NCI-H1694 treated with DMSO at 0.1 percent for 48 hours (cell line): Measurements from ENCODE around the gene APBB3.

Experiments used
- DNase-seq: peaks from one replicate; lab custom pipeline; 2025; lab: John Stamatoyannopoulos, UW

Gene APBB3

GRCh38 chr5:140553657-140554056 lies 10.7 kb downstream of the APBB3 start:
- DNase-seq, result no peak

- no peak for DNase-seq
Measured at GRCh38 chr5:140551872-140552271, 12.5 kb downstream of the APBB3 start.

- DNase-seq, result no peak
Measured at GRCh38 chr5:140550147-140551079, 14.0 kb downstream of the APBB3 start.

GRCh38 chr5:140549237-140550144 lies 14.9 kb downstream of the APBB3 start:
- DNase-seq, result peak; percentile 3

- no peak for DNase-seq
Measured at GRCh38 chr5:140548791-140549190, 15.6 kb downstream of the APBB3 start.

GRCh38 chr5:140548300-140548688 lies 16.1 kb downstream of the APBB3 start:
- no peak for DNase-seq

GRCh38 chr5:140547508-140548299 lies 16.7 kb downstream of the APBB3 start, which contains the start of gene EIF4EBP3:
Gene EIF4EBP3 (plus strand): TSS chr5:140547662. CDS start chr5:140547738, 76 bp downstream.
- peak; percentile 42 for DNase-seq

- DNase-seq, result no peak
Measured at GRCh38 chr5:140546851-140547507, 17.4 kb downstream of the APBB3 start.

GRCh38 chr5:140545606-140546005 lies 18.8 kb downstream of the APBB3 start:
- DNase-seq, result no peak

GRCh38 chr5:140544986-140545385 lies 19.4 kb downstream of the APBB3 start:
- no peak for DNase-seq

GRCh38 chr5:140542972-140543371 lies 21.4 kb downstream of the APBB3 start:
- no peak for DNase-seq

GRCh38 chr5:140540227-140540626 lies 24.2 kb downstream of the APBB3 start:
- no peak for DNase-seq

GRCh38 chr5:140524003-140524402 lies 40.4 kb downstream of the APBB3 start:
- no peak for DNase-seq

GRCh38 chr5:140513124-140513523 lies 51.3 kb downstream of the APBB3 start:
- no peak for DNase-seq

GRCh38 chr5:140509898-140510297 lies 54.5 kb downstream of the APBB3 start:
- no peak for DNase-seq
